Mucosa of descending colon (tissue), 3 donors: ENCODE results near the gene GPR160. TPM values are rescaled to one million over a fixed set of nuclear protein-coding genes. Genes with fewer than 3 reads are reported as not detected.

Experiments used
- ATAC-seq: fragments of 200-7000 bp; cut with Tn5 transposase; one replicate; pipeline ENCODE4 v1.9.1; 2020; ENCODE audit warnings: mild to moderate bottlenecking, moderate library complexity
- DNase-seq, 3 donors: peaks; one replicate each; pipeline ENCODE4 v3.0.0-alpha.2; 2020
- H3K36me3 ChIP-seq: fragments of 200-600 bp; one replicate; pipeline ENCODE4 v1.8.0; 2021; ENCODE audit warnings: low read depth, mild to moderate bottlenecking
- H3K4me1 ChIP-seq: fragments of 200-600 bp; one replicate; pipeline ENCODE4 v1.8.0; 2021; ENCODE audit warnings: low read depth, mild to moderate bottlenecking
- H3K4me3 ChIP-seq: fragments of 200-600 bp; one replicate; pipeline ENCODE4 v1.8.0; 2021; ENCODE audit warnings: mild to moderate bottlenecking
- H3K9me3 ChIP-seq: fragments of 200-600 bp; one replicate; pipeline ENCODE4 v1.8.0; 2021; ENCODE audit warnings: mild to moderate bottlenecking
- CTCF ChIP-seq: fragments of 200-600 bp; IDR thresholded peaks from one replicate; pipeline ENCODE4 v1.8.0; 2022; ENCODE audit warnings: antibody characterized with exemption, mild to moderate bottlenecking
- intact Hi-C, 2 donors: fragments of 100-400 bp; cut with DNase I in 1 of 2; cut with micrococcal nuclease in 1 of 2; formaldehyde crosslinking; loops; one replicate each; pipeline versions ENCODE4 v1.11.0 to v1.11.1; 2022; cut with DNase I, micrococcal nuclease
- total RNA-seq, 3 donors: library from RNA; stranded (reverse); fragmentation: NEBNext Ultra II Directional in 2 of 3; extraction: Animal tissue kit (Norgen Biotek cat#: 25700) in 2 of 3; gene quantifications; one replicate each; pipeline versions ENCODE4 v1.2.1 to v1.2.4, GENCODE V29; 2021 to 2023
- donor health status: DM: no; HTN: no; CAD: no; lungs with moderate emphysema.
- donor health status: DM: no; HTN: no; CAD: no.
- donor health status: DM: no; HTN: yes; CAD: no.

The GPR160 gene
- total RNA-seq, 3 donors from 2014 or later = 30.0 to 96.5 (median 67.6) TPM

DNA sequence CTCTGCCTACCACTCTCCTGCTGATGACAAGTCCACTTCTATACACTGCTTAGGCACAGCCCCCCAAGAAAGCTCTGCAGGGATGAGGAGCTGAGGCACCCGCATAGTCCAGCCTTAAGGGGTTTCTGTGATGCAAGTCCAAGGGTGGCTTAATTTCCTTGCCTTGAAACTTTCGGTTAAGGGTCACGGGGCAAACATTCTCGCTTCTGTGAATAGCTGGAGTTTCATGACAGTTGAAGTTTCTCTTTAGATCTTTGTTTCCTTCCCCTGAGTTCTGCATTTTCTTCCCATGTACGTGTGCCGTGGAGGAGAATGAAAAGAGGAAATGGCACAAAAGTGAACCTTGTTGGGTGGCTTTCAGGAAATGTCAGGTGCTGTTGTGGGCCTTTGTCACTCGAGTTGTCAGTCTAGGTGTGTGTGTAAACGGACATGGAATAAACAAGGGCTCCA is 7.0 kb downstream of the GPR160 start:
- peaks cover 55% of the 10 kb centered on the region for H3K4me1 ChIP-seq
- no peak for TF ChIP-seq CTCF
- intact Hi-C loops = no loop called here
- no peaks in the 10 kb centered on the region for H3K9me3 ChIP-seq
- DNase-seq = peak in 1 of 3 donors; percentile 55
- peaks cover 3% of the 10 kb centered on the region for H3K36me3 ChIP-seq
- H3K4me3 ChIP-seq = no peak overlapping the region
- peak; percentile 32 for ATAC-seq

- DNase-seq = peak in 2 of 3 donors; percentile 53 to 57
- Histone ChIP-seq H3K4me1 (peaks cover 56% of the 10 kb centered on the region), H3K4me3 (no peak overlapping the region), H3K36me3 (peaks cover 3% of the 10 kb centered on the region), H3K9me3 (no peaks in the 10 kb centered on the region)
- intact Hi-C loops = no loop called here
- TF ChIP-seq CTCF = no peak
- ATAC-seq = peak; percentile 75
Observed at GRCh38 chr3:170046269-170047132, 8.7 kb downstream of the GPR160 start.

DNA sequence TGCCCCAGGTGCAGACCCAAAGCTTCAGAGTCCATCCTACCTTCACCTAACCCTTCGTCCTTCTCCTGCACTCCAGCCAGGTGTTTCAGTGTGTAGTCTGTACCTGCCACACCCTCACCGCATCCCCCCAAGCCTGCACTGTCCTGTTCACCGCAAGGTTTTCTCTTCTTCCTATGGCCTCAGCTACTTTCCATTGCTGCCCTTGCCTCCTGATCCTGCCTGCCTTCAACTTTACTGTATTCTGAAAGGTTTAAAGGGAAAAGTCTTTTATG is 9.3 kb downstream of the GPR160 start:
- Histone ChIP-seq H3K36me3 (peaks cover 3% of the 10 kb centered on the region), H3K9me3 (no peaks in the 10 kb centered on the region), H3K4me3 (no peak overlapping the region), H3K4me1 (peaks cover 56% of the 10 kb centered on the region)
- DNase-seq (peak in 1 of 3 donors; percentile 40), ATAC-seq (peak; percentile 13)
- intact Hi-C loops = no loop called here
- no peak for TF ChIP-seq CTCF

DNA sequence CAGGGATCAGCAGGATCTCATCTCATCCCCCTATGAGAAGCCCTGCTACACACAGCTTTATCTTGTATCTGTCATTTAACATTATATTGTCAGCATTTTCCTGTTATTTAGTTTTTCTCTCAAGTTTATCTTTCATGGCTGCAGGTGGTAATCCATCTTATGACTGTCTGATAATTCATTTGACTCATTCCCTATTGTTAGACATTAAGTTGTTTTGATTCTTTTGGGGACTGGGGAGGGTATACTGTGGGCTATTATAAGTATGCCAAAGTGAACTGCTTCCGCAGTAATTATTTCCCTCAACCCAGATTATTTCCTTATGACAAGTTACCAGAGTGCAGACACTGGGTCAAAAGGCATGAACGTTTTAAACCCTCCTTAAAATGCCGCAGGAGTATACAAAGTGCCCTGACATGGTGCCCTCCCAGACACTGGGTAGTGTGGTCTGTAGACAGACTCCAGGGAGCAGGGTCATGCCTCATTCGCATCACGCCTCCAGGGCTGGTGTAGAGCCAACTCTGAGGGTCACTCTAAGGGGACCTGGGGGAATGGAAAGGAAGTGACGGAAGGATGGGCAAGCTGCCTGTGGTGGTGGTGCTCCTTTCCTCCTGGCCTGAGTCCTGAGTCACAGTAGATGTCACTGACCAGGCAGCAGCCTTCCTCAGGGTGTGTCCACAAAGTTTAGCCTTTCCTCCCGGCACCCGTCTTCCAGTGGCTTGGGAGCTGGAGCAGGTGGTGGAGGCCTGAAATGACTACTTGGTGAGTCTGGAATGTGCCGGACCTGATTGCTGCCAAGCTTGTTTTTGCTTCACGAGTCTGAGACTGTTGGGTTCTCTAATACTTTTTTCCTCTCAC is 11.6 kb downstream of the GPR160 start:
- ATAC-seq (peak; percentile 69), DNase-seq (peak; percentile 58 to 73 (median 72))
- peaks cover 3% of the 10 kb centered on the region for H3K36me3 ChIP-seq
- no peak for TF ChIP-seq CTCF
- H3K4me1 ChIP-seq = peaks cover 54% of the 10 kb centered on the region
- H3K4me3 ChIP-seq = no peak overlapping the region
- intact Hi-C loops = no loop called here
- H3K9me3 ChIP-seq = no peaks in the 10 kb centered on the region

- intact Hi-C loops = no loop called here
- no peaks in the 10 kb centered on the region for H3K36me3 ChIP-seq
- peaks cover 41% of the 10 kb centered on the region for H3K4me1 ChIP-seq
- no peaks in the 10 kb centered on the region for H3K9me3 ChIP-seq
- TF ChIP-seq CTCF = no peak
- ATAC-seq = no peak
- DNase-seq = no peak
- H3K4me3 ChIP-seq = no peak overlapping the region
Observed at GRCh38 chr3:170050753-170051152, 13.0 kb downstream of the GPR160 start.
